HG03558 (cell line): ENCODE data around the gene SIGLEC14.
"Not testable (repeated sequence)": the region's sequence is repeated elsewhere in the genome, so short reads cannot be mapped to it uniquely, and the experiment has no call there.

Experiments used
- ATAC-seq: cut with Tn5 transposase; IDR thresholded peaks from one replicate; pipeline ENCODE4 v1.9.1; 2021; ENCODE audit warnings: moderate number of reproducible peaks; ENCODE audit not compliant: unreplicated experiment; ENCODE audit errors: extremely low read depth

The SIGLEC14 gene

DNA sequence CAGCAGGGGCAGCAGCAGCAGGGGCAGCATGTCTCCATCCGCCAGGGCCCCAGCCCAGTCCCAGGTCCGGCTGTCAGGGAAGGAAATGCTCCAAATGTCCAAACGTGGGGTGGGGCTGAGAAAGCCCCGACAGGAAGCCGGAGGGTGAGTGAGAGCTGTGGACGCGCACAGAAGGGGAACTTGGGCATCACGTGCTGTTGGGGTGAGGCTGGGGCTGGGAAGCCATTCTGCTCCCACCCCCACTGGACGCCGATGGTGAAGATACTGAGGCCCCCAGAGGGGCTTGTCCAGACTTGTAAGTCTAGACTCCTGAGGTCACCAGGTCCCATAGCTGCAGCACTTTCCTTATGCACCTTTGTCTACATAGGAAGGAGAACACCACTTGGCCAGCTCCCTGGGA, at the start of gene SIGLEC14:
Gene SIGLEC14 (minus strand): TSS at position 96 of the 400 bp plus-strand sequence. CDS start 66 bp downstream, at position 30.
- ATAC-seq: not testable (repeated sequence)

DNA sequence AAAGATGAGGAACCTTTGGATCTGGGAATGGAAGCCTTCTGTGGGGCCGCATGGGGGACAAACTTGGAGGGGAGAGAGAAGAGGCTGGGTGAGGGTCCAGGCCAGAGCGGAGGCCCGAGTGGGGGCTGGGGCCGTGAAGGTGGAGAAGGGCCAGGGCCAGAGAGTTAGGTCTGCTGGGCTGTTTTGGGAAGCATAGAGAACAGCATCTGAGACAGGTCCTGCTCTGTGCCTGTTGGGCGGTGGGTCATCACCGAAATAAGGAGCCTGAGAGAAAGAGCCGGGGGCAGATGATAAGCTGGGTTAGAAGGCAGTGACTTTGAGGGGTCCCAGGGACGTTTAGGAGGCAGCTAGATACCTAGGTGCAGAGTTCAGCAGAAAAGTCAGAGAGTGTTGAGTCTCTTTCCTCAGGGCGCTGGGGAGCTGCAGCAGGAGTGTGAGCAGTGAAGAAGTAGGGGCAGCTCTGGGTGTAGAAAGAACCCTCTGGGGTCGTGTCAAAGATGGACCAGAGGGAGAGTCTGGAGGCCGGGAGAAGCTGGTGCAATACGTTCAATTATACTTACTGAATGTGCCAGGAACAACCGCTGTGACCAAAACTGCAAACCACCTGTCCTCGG, 49.2 kb upstream of the SIGLEC14 start:
- ATAC-seq: no peak

DNA sequence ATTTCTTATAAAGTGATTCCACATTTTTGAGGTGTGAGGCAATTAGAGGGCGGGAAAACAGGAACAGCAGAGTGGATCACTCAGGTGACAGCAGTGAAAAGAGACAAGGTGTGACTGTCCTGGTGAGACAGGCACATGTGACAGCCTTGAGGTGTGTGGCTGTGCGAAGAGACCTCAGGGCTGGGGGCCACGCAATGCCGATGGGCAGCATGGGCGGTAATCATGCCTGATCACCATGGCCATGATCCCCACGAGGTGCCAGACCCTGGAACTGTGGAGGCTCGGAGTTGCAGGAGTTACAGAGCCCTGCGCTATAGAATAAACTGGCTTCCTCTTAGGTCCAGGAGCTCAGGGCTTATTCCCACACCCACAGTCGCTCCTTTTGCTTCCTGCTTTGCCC, 48.5 kb upstream of the SIGLEC14 start:
- no peak for ATAC-seq

DNA sequence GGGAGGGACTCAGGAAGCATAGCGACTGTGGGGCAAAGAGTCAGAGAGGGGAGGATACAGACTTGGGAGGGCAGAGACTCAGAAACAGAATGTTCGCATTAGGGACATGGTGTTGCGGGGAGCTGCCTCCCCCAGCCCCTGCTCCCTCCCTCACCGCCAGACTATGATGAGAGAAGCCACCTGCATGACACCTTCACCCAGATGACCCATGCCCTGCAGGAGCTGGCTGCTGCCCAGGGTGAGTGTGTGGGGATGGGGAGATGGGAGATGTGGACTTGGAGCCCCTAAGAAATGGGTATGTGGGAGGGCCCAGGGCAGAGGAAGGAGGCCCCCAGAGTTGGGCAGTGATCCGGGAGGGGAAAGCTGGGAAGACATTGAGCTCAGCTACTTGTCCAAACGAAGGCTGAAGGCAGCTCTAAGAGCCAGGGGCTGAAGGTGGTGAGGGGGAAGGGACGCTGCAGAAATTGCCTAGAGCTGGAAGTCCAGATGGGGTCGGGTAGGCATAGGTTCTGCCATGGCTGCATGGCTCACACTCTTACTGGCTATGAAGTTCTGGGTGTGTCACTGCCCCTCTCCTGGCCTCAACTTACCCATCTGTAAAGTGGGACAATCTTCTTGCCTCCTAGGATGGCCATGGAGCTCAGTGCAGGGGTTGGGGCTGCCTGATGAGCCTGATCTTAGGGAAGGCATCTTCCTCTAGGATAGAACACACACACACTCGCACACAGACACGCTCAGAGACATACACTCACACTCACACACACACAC, 47.9 kb upstream of the SIGLEC14 start:
- no peak for ATAC-seq

DNA sequence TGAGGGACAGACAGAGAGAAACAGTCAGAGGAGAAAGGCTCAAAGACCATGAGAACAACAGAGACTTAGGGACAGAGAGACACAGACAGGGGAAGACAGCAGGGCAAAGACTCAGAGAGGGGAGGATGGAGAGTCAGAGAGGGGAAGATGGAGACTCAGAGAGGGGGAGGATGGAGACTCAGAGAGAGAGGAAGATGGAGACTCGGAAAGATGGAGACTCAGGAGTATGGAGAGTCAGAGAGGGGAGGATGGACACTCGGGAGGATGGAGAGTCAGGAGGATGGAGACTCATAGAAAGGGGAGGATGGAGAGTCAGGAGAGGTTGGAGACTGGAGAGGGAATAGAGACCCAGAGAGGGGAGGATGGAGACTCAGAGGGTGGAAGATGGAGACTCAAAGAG, 47.2 kb upstream of the SIGLEC14 start:
- ATAC-seq: no peak

DNA sequence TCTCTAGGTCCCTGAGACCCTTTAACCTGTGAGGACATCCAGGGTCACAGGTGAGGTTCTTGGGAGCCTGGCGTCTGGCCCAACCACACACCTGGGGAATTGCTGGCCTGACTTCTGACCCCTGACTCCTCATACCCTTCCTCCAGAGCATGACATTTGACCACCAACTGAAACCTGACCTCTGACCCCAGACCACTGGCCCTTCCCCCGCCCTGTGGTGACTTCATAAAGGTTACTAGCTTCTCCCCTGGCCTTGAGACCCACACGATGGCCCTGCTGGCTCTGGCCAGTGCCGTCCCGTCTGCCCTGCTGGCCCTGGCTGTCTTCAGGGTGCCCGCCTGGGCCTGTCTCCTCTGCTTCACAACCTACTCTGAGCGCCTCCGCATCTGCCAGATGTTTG, 46.6 kb upstream of the SIGLEC14 start, which contains the start of gene SPACA6:
Gene SPACA6 (plus strand): TSS at position 71 of the 400 bp plus-strand sequence. CDS start 197 bp downstream, at position 268.
- no peak for ATAC-seq

DNA sequence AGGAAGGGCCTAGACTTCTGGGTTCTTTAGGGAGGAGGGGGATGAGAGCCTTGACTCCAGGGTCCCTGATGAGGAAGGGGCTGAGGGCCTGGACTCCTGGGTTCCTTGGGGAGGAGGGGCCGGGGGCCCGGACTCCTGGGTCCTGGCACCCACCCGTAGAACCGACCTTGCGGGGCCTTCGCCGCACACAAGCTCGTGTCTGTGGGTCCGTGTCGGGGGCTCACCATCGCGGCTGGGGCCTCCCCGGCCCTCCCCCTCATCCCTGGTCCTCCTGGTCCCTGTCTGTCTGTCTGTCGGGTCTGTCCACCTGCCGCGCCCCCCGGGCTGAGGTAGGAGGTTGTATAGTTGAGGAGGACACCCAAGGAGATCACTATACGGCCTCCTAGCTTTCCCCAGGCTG, 45.8 kb upstream of the SIGLEC14 start:
- no peak for ATAC-seq

GRCh38 chr19:51691584-51692428, 45.2 kb upstream of the SIGLEC14 start:
- no peak for ATAC-seq

DNA sequence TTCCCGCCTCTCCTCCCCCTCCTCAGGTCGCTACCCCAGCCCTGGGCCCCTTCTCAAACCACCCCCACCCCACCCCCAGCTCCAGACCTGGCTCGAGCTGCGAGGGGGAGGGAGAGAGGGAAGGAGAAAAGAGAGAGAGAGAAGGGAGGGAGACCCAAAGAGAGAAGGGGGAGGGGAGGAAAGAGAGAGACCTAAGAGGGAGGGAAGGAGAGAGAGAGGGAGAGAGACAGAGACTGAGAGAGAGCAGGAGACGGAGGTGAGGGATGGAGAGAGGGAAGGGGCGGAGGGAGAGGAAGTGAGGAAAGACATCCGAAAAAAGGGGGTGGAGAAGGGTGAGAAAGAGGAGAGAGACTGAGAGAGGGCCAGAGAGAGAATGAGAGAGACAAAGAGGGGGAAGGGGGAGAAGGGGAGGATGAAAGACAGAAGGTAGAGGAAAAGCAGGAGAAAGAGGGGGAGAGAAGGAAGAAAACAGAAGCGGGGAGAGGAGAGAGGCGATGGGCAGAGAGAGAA, 44.5 kb upstream of the SIGLEC14 start:
- ATAC-seq: no peak

GRCh38 chr19:51690454-51691073, 43.9 kb upstream of the SIGLEC14 start:
- ATAC-seq: no peak

- no peak for ATAC-seq
Observed at GRCh38 chr19:51689751-51690453, 43.3 kb upstream of the SIGLEC14 start.

DNA sequence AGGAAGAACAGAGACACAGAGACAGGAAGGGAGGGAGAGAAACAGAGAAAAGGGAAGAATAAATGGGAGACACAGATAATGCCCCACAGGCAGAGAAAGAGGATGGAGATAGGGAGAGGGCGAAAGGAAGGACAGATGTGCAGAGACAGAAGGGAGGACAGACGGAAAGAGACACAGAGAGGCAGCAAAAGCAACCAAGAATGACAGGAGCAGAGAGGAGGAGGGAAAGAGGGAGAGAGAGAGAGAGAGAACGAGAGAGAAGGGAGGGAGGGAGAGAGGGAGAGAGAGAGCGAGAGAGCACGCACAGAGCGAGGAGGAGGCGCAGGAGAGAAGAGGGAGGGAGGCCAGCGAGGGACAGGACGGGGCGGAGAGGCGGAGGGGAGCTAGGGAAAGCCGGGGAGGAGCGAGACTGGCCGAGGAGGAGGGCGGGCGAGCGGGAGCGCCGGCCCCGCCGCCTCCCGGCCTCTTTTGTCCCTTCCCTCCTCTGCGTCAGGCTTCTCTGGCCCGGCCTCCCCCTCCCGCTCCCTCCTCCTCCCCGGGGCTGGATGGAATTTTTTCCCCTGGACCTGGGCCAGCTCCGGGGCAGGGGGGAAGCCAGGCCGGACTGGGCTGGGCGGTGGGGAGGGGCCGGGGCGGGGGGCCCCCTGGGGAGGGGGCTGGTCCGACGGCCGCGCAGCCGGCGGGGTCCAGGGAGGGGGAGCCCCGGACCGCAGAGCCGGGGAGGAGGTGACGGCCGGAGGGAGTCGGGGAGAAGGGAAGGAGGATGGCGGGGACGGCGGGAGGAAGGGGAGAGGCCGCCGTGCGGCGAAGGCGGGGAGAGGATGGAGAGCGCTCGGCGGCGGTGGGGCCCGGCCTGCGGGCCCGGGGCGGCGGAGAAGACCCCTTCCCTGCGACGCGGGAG, 42.3 kb upstream of the SIGLEC14 start:
- ATAC-seq: no peak

DNA sequence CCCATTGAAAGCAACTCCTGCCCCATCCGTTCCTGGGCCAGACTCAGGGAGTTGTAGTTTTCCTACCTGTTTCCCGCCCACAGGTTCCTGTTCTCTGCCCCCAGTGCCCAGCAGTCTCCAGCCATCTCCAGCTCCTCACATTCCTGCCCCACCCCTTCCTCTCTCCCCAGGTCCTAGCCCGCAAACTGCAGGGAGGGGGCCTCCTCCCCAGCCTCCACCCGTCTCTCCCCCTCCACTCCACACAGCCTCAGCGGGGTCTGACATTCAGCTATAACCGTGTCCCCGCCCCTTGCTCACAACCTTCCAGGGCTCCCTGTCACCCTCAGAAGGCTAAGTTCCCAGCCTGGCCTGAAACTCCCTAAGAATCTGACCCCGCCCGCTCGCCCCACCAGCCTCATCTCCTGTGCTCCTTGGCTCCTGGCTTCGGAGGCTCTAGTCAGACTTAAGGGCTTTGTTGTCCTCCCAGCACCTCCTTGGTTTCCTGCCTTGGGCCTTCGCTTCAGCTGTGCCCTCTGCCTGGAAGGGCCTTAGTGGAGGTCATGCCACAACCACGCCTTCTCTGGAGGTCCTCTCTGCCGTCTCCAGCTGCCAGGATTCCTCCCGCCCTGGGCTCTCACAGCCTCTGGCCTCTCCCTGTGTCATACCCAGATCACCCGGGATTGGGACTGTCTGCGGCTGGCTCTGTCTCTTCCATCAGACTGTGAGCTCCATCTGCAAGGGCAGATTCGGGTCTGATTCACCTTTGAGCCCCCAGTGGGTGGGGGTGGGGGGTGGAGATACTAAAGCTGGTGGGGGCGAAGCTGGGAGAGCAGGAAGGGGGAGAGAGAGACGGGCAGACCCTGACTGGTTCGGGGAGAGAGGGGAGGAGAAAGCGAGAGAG, 41.4 kb upstream of the SIGLEC14 start:
- no peak for ATAC-seq

DNA sequence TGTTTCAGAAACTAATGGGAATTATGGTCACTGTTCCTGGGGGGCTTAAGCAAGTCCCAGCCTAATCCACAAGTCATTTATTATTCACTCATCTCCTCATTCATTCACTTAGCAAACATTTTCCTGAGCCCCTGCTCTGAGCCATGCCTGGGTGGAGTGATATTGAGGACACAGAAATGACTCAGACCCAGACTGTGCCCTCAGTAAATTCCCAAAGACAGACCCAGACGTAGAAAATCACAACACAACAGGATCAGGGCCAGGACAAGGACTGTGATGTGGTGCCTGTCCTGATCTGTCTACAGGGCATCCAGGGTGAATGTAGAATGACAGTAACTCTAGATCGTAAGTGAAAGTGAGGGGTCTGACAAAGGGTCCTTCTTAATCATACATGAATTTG, 39.5 kb upstream of the SIGLEC14 start:
- no peak for ATAC-seq

GRCh38 chr19:51681286-51681941, 34.8 kb upstream of the SIGLEC14 start:
- no peak for ATAC-seq

GRCh38 chr19:51680474-51680873, 33.8 kb upstream of the SIGLEC14 start:
- no peak for ATAC-seq

GRCh38 chr19:51676566-51677083, 30.0 kb upstream of the SIGLEC14 start:
- no peak for ATAC-seq
